ENCODE data around the gene YEATS2.

- TF ChIP-seq POLR2A (IDR thresholded peaks at IDR 0.05; ENCODE audit: low read depth, low read length), result no peak
- no peak for TF ChIP-seq POLR2AphosphoS5 (IDR thresholded peaks at IDR 0.05; ENCODE audit: low read depth, low read length)
- TF ChIP-seq TAF1 (IDR thresholded peaks at IDR 0.05; ENCODE audit: low read depth, low read length), result no peak
Observed at GRCh38 chr3:183766745-183767606, 69.4 kb downstream of the YEATS2 start.

Measured in GM12891 (cell line).